Neural crest cell (in vitro differentiated cells): ENCODE measurements around the gene BUD23. TPM values are rescaled to one million over a fixed set of nuclear protein-coding genes. Genes with fewer than 3 reads are reported as not detected.
A peak's percentile ranks its signal among the peaks of the same experiment; 100 is the strongest.

ENCODE experiments used
- DNase-seq: peaks from one replicate; pipeline ENCODE4 v3.0.0; 2021; ENCODE audit warnings: low read depth, mixed read lengths, low spot score
- H3K27ac Mint-ChIP-seq: one replicate; pipeline ENCODE4 v1.8.0; 2021; ENCODE audit warnings: mild to moderate bottlenecking, mixed read lengths; ENCODE audit not compliant: unreplicated experiment
- H3K27me3 Mint-ChIP-seq: 2 replicates; pipeline ENCODE4 v1.8.0; 2021; ENCODE audit warnings: low read depth, mild to moderate bottlenecking, mixed read lengths
- H3K36me3 Mint-ChIP-seq: 2 replicates; pipeline ENCODE4 v1.8.0; 2021; ENCODE audit warnings: low read depth, mild to moderate bottlenecking, mixed read lengths
- H3K4me1 Mint-ChIP-seq: 2 replicates; pipeline ENCODE4 v1.8.0; 2021; ENCODE audit warnings: mixed read lengths
- H3K4me3 Mint-ChIP-seq: one replicate; pipeline ENCODE4 v1.8.0; 2021; ENCODE audit warnings: mild to moderate bottlenecking, mixed read lengths
- H3K9me3 Mint-ChIP-seq: 2 replicates; pipeline ENCODE4 v1.8.0; 2021; ENCODE audit warnings: mixed read lengths
- CTCF ChIP-seq: fragments of 200-600 bp; sonication (generic); conservative IDR thresholded peaks from 2 replicates; pipeline ENCODE4 v1.5.0; 2021; ENCODE audit warnings: antibody characterized with exemption, mild to moderate bottlenecking
- total RNA-seq: library from RNA; stranded (reverse); gene quantifications from 2 replicates; pipeline ENCODE4 v1.2.1, GENCODE V29; 2021

Gene BUD23
- total RNA-seq, 1 donor from 2014 or later: 66.9 TPM

GRCh38 chr7:73738612-73739386 lies 55.4 kb downstream of the BUD23 start, which contains the start of gene ABHD11:
TSS of gene ABHD11 (minus strand) at chr7:73738802. CDS start at chr7:73738770, 32 bp downstream.
- peak; percentile 98 for DNase-seq
- Mint-ChIP-seq H3K36me3 (no peaks in the 10 kb centered on the region), H3K9me3 (no peaks in the 10 kb centered on the region), H3K4me1 (peaks cover 31% of the 10 kb centered on the region), H3K27me3 (peaks cover 21% of the 10 kb centered on the region), H3K27ac (peak within 1 kb of the TSS; percentile 96), H3K4me3 (peak within 1 kb of the TSS; percentile 92)
- no peak for TF ChIP-seq CTCF

GRCh38 chr7:73739387-73739767 lies 56.0 kb downstream of the BUD23 start:
- DNase-seq: no peak
- TF ChIP-seq CTCF: no peak
- Mint-ChIP-seq H3K27me3 (peaks cover 21% of the 10 kb centered on the region), H3K36me3 (no peaks in the 10 kb centered on the region), H3K4me3 (peak overlapping the region; percentile 92), H3K4me1 (peaks cover 32% of the 10 kb centered on the region), H3K27ac (peak overlapping the region; percentile 96), H3K9me3 (no peaks in the 10 kb centered on the region)

- peaks cover 28% of the 10 kb centered on the region for H3K4me1 Mint-ChIP-seq
- H3K36me3 Mint-ChIP-seq: no peaks in the 10 kb centered on the region
- H3K27me3 Mint-ChIP-seq: peaks cover 21% of the 10 kb centered on the region
- TF ChIP-seq CTCF: no peak
- H3K27ac Mint-ChIP-seq: no peak overlapping the region
- H3K9me3 Mint-ChIP-seq: no peaks in the 10 kb centered on the region
- peak overlapping the region; percentile 75 for H3K4me3 Mint-ChIP-seq
- no peak for DNase-seq
These were observed 56.8 kb downstream of the BUD23 start for GRCh38 chr7:73740212-73740611.

- H3K27me3 Mint-ChIP-seq: peaks cover 21% of the 10 kb centered on the region
- no peaks in the 10 kb centered on the region for H3K9me3 Mint-ChIP-seq
- peak overlapping the region; percentile 75 for H3K4me3 Mint-ChIP-seq
- H3K27ac Mint-ChIP-seq: no peak overlapping the region
- DNase-seq: no peak
- no peak for TF ChIP-seq CTCF
- no peaks in the 10 kb centered on the region for H3K36me3 Mint-ChIP-seq
- H3K4me1 Mint-ChIP-seq: peaks cover 28% of the 10 kb centered on the region
These were observed 57.4 kb downstream of the BUD23 start for GRCh38 chr7:73740771-73741170.

GRCh38 chr7:73741600-73741999 lies 58.2 kb downstream of the BUD23 start:
- TF ChIP-seq CTCF: no peak
- DNase-seq: no peak
- Mint-ChIP-seq H3K27me3 (peaks cover 21% of the 10 kb centered on the region), H3K9me3 (no peaks in the 10 kb centered on the region), H3K4me1 (peaks cover 28% of the 10 kb centered on the region), H3K4me3 (peak overlapping the region; percentile 74), H3K27ac (no peak overlapping the region), H3K36me3 (no peaks in the 10 kb centered on the region)
